PC-9 (cell line): Measurements from ENCODE around the gene ESYT1. TPM values are rescaled to one million over a fixed set of nuclear protein-coding genes. Genes with fewer than 3 reads are reported as not detected.
A peak's percentile ranks its signal among the peaks of the same experiment; 100 is the strongest.

Experiments
- BruUV-seq: library from RNA; stranded (reverse); fragments of 400-500 nt; replicated peaks from 2 replicates; lab custom pipeline; 2021; lab: Mats Ljungman, UMichigan
- CTCF ChIA-PET: fragments of 300-600 bp; sonication (Branson Sonifier 250); formaldehyde crosslinking; loops from one replicate; lab custom pipeline; 2022; ENCODE audit warnings: antibody characterized with exemption; lab: Charles Lee
- POLR2A ChIA-PET: fragments of 300-600 bp; sonication (Branson Sonifier 250); formaldehyde crosslinking; loops from one replicate; lab custom pipeline; 2022; ENCODE audit warnings: antibody characterized with exemption; ENCODE audit not compliant: unreplicated experiment; lab: Charles Lee
- DNase-seq, 2 experiments: peaks; one replicate each; pipeline versions ENCODE4 v3.0.0 to v3.0.0-alpha.2; 2015 to 2022; ENCODE audit warnings: mixed read lengths in 1 of 2
- H2AFZ ChIP-seq: fragments of 200-600 bp; sonication (generic); 2 replicates; pipeline ENCODE4 v1.8.1; 2017; ENCODE audit warnings: antibody characterized with exemption
- H3F3A ChIP-seq: fragments of 200-600 bp; sonication (generic); 2 replicates; pipeline ENCODE4 v1.8.1; 2017; ENCODE audit warnings: antibody characterized with exemption, mild to moderate bottlenecking, low read depth; ENCODE audit not compliant: insufficient read depth
- H3K27ac ChIP-seq: fragments of 200-600 bp; sonication (generic); 2 replicates; pipeline ENCODE4 v1.6.1; 2016; ENCODE audit warnings: mixed run types
- H3K27me3 ChIP-seq: fragments of 200-600 bp; sonication (generic); 2 replicates; pipeline ENCODE4 v1.6.1; 2016; ENCODE audit warnings: low read depth, mixed run types; ENCODE audit not compliant: insufficient read depth
- H3K36me3 ChIP-seq: fragments of 200-600 bp; sonication (generic); 2 replicates; pipeline ENCODE4 v1.6.1; 2016; ENCODE audit warnings: low read depth, mixed run types
- H3K4me1 ChIP-seq: fragments of 200-600 bp; sonication (generic); replicated peaks from 2 replicates; pipeline ENCODE4 v1.6.1; 2016; ENCODE audit warnings: mixed run types; ENCODE audit not compliant: insufficient read depth
- H3K4me2 ChIP-seq: fragments of 200-600 bp; sonication (generic); 2 replicates; pipeline ENCODE4 v1.6.1; 2017; ENCODE audit warnings: mixed run types
- H3K4me3 ChIP-seq: fragments of 200-600 bp; sonication (generic); 2 replicates; pipeline ENCODE4 v1.6.1; 2016; ENCODE audit warnings: mixed run types
- H3K79me2 ChIP-seq: fragments of 200-600 bp; sonication (generic); 2 replicates; pipeline ENCODE4 v1.6.1; 2017; ENCODE audit warnings: low read depth, mixed run types
- H3K9me2 ChIP-seq: fragments of 200-600 bp; sonication (generic); 2 replicates; pipeline ENCODE4 v1.8.1; 2017; ENCODE audit warnings: mild to moderate bottlenecking; ENCODE audit not compliant: insufficient read depth
- H3K9me3 ChIP-seq: fragments of 200-600 bp; sonication (generic); 2 replicates; pipeline ENCODE4 v1.8.1; 2016; ENCODE audit warnings: low read depth; ENCODE audit not compliant: insufficient read depth
- H4K20me1 ChIP-seq: fragments of 200-600 bp; sonication (generic); 2 replicates; pipeline ENCODE4 v1.8.1; 2017; ENCODE audit not compliant: insufficient read depth
- EZH2 ChIP-seq: fragments of 200-600 bp; sonication (generic); IDR thresholded peaks from 2 replicates; pipeline ENCODE4 v1.8.0; 2017; ENCODE audit warnings: antibody characterized with exemption, low read depth
- intact Hi-C: fragments of 100-400 bp; cut with micrococcal nuclease; formaldehyde crosslinking; loops from one replicate; pipeline ENCODE4 v1.10.0; 2022; ENCODE audit not compliant: unreplicated experiment
- total RNA-seq: library from RNA; stranded (reverse); gene quantifications from 2 replicates; pipeline ENCODE4 v1.2.3, GENCODE V29; 2021
- TF ChIP-seq, protein P1 (sequence below): fragments of 200-600 bp; sonication (generic); conservative IDR thresholded peaks from 2 replicates; pipeline ENCODE4 v1.6.1; 2017; ENCODE audit warnings: mixed run types, antibody characterized with exemption, mild to moderate bottlenecking, moderate library complexity

Gene ESYT1
- total RNA-seq, 1 experiment from 2014 or later = 46.1 TPM

DNA sequence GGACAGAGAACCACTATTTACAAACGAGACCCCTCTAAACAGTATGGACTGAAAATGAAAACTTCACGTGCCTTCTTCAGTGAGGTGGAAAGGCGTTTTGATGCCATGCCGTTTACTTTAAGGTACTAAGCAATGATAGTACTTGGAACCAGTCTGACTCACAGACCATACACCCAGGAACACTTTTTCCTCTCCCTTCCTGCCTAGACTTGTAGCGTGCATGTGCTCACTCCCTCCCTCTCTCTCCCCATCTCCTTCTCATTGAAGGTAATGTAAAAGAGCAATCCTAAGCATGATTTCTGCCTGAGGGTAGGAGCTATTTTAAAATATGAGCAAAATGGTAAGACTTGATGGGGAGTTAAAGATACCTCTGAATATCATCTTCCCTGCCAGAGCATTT lies 17.5 kb upstream of the ESYT1 start:
- Histone ChIP-seq H3K4me2 (no peak overlapping the region), H3K9me2 (no peaks in the 10 kb centered on the region), H3K36me3 (peaks cover 49% of the 10 kb centered on the region), H3K9me3 (no peaks in the 10 kb centered on the region), H2AFZ (no peak overlapping the region), H4K20me1 (peaks cover 12% of the 10 kb centered on the region), H3K27me3 (no peaks in the 10 kb centered on the region), H3F3A (peaks cover 87% of the 10 kb centered on the region), H3K4me1 (peaks cover 20% of the 10 kb centered on the region), H3K79me2 (peaks cover 31% of the 10 kb centered on the region), H3K4me3 (no peak overlapping the region), H3K27ac (no peak overlapping the region)
- no TSS peak for BruUV-seq
- ChIA-PET CTCF (no interaction called here), POLR2A (no interaction called here)
- intact Hi-C loops = no loop called here
- TF ChIP-seq, protein P1, sequence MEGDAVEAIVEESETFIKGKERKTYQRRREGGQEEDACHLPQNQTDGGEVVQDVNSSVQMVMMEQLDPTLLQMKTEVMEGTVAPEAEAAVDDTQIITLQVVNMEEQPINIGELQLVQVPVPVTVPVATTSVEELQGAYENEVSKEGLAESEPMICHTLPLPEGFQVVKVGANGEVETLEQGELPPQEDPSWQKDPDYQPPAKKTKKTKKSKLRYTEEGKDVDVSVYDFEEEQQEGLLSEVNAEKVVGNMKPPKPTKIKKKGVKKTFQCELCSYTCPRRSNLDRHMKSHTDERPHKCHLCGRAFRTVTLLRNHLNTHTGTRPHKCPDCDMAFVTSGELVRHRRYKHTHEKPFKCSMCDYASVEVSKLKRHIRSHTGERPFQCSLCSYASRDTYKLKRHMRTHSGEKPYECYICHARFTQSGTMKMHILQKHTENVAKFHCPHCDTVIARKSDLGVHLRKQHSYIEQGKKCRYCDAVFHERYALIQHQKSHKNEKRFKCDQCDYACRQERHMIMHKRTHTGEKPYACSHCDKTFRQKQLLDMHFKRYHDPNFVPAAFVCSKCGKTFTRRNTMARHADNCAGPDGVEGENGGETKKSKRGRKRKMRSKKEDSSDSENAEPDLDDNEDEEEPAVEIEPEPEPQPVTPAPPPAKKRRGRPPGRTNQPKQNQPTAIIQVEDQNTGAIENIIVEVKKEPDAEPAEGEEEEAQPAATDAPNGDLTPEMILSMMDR = no peak
- no peak for TF ChIP-seq EZH2
- DNase-seq = no peak

DNA sequence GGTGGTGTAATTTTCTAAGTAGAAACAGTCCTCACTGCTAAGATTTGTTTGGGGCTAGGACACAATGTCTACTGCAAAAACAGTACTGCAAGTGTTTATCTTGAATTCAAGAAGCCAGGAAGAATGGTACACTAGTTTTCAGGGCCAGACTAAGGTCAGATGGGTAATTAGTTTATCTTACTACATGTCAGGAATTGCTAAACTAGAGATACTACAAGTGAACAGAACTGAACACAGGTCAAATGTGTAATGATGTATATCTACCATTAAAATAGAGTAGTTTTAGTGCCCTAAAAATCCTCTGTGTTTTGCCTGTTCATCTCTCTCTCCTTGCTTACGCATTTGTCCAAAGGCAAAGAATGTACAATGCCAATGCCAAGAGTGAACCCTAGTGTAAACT lies 14.0 kb upstream of the ESYT1 start:
- ChIA-PET POLR2A (no interaction called here), CTCF (no interaction called here)
- no peak for DNase-seq

DNA sequence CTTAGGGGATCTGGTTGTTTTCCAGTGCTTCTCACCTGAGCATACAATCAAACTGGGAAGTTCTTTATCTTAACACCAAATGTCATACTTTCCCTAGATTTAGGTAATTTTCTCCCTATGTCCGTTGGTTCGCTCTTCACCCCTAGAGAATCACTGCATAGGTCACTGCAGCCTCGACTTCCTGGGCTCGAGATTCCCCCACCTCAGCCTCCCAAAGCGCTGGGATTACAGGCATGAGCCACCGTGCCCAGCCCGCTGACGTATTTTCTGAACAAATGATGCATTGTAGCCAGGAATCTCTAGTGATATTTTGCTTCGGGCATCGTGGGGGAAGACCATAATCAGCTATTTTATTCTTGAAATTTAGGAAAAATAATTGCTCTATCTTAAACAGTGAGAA lies 12.7 kb upstream of the ESYT1 start:
- Histone ChIP-seq H2AFZ (peak overlapping the region; percentile 85), H3K27me3 (no peaks in the 10 kb centered on the region), H3K36me3 (peaks cover 21% of the 10 kb centered on the region), H3K4me1 (peaks cover 24% of the 10 kb centered on the region), H3F3A (peaks cover 74% of the 10 kb centered on the region), H3K9me2 (no peaks in the 10 kb centered on the region), H3K9me3 (no peaks in the 10 kb centered on the region), H3K4me3 (peak overlapping the region; percentile 98), H3K27ac (peak overlapping the region; percentile 96), H4K20me1 (no peaks in the 10 kb centered on the region), H3K79me2 (peaks cover 19% of the 10 kb centered on the region), H3K4me2 (peak overlapping the region; percentile 89)
- ChIA-PET POLR2A (interaction anchor here (0.6 to 0.7 kb wide), 2 partner anchors 184 to 187 kb away, joined by 4 to 8 read pairs; no protein-coding TSS in a partner anchor), CTCF (interaction anchor here (0.5 kb wide), 1 partner anchor 71 kb away, joined by 4 read pairs; no protein-coding TSS in a partner anchor)
- intact Hi-C loops = loop anchor here (5.0 kb wide), 3 partner anchors 42 to 892 kb away; partner anchors contain the start of genes MYL6, RAB5B and ZBTB39
- no TSS peak for BruUV-seq
- no peak for DNase-seq
- TF ChIP-seq, protein P1 = no peak
- no peak for TF ChIP-seq EZH2

More for the DNA sequence above, 14.0 kb upstream of the ESYT1 start:
- H3K4me3 ChIP-seq = no peak overlapping the region
- H3K36me3 ChIP-seq = peaks cover 27% of the 10 kb centered on the region
- peaks cover 11% of the 10 kb centered on the region for H3K4me1 ChIP-seq
- no TSS peak for BruUV-seq
- H3K9me3 ChIP-seq = no peaks in the 10 kb centered on the region
- H3F3A ChIP-seq = peaks cover 83% of the 10 kb centered on the region
- intact Hi-C loops = no loop called here
- no peaks in the 10 kb centered on the region for H4K20me1 ChIP-seq
- no peaks in the 10 kb centered on the region for H3K27me3 ChIP-seq
- no peak overlapping the region for H3K4me2 ChIP-seq
- H2AFZ ChIP-seq = no peak overlapping the region
- H3K79me2 ChIP-seq = peaks cover 17% of the 10 kb centered on the region
- no peaks in the 10 kb centered on the region for H3K9me2 ChIP-seq
- TF ChIP-seq EZH2 = no peak
- TF ChIP-seq, protein P1 = no peak
- peak overlapping the region; percentile 28; the same call in 1 of the 2 replicates for H3K27ac ChIP-seq
